ENCODE data around the gene MBLAC1. TPM values are rescaled to one million over a fixed set of nuclear protein-coding genes. Genes with fewer than 3 reads are reported as not detected.
A peak's percentile ranks its signal among the peaks of the same experiment; 100 is the strongest.
"Not testable (repeated sequence)": the region's sequence is repeated elsewhere in the genome, so short reads cannot be mapped to it uniquely, and the experiment has no call there.

The MBLAC1 gene
- total RNA-seq, 5 donors from 2014 or later (not counting 1 experiment from before 2014, with no cell fraction given), result 3.2 to 8.6 (median 5.3) TPM

DNA sequence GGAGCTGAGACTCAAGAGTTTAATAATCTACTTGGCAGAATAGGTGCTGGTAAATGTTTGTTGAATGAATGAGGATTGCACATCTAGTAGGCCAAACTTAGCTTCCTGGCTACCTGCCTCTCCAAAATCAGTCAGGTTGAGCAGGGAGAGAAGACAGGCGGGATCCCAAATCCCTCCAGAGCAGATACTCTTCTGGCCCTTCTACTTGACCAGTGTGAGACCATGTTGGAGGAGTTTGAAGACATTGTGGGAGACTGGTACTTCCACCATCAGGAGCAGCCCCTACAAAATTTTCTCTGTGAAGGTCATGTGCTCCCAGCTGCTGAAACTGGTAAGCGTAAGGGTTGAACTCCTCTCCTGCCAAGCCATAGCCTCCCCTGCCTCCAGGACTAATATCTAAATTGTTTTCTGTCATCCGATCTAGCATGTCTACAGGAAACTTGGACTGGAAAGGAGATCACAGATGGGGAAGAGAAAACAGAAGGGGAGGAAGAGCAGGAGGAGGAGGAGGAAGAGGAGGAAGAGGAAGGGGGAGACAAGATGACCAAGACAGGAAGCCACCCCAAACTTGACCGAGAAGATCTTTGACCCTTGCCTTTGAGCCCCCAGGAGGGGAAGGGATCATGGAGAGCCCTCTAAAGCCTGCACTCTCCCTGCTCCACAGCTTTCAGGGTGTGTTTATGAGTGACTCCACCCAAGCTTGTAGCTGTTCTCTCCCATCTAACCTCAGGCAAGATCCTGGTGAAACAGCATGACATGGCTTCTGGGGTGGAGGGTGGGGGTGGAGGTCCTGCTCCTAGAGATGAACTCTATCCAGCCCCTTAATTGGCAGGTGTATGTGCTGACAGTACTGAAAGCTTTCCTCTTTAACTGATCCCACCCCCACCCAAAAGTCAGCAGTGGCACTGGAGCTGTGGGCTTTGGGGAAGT, 2.2 kb upstream of the MBLAC1 start:
- POLR2A ChIA-PET, result interaction anchor here (0.5 to 0.8 kb wide), 5 partner anchors 24 to 661 kb away, joined by 3 to 6 read pairs (median 3); partner anchors contain the start of gene MCM7 (in 1 of the 2)

GRCh38 chr7:100126239-100126930, 382 bp upstream of the MBLAC1 start:
- peak overlapping the region; percentile 82 to 91 for H3K4me3 ChIP-seq (ENCODE audit: control insufficient read depth in 1 of 2, extremely low read depth in 1 of 2, low read length in 1 of 2)
- ATAC-seq (replicated peaks in 1 of 4) (no peak), DNase-seq (no peak)
- WGBS (ENCODE audit: insufficient coverage), result 5% methylated on average over 25 of the region's 29 CpGs
- POLR2A ChIA-PET, result interaction anchor here (0.6 to 0.9 kb wide), 5 partner anchors 26 to 653 kb away, joined by 3 to 13 read pairs (median 3); partner anchors contain the start of gene GPC2 (in 1 of the 2)
- peak overlapping the region; percentile 98 to 100 (median 100) for H3K4me3 Mint-ChIP-seq
- no peaks in the 10 kb centered on the region for H3K9me3 ChIP-seq
- peaks cover 41 to 44% (median 42%) of the 10 kb centered on the region in 3 donors for H3K4me1 Mint-ChIP-seq
- H3K27ac Mint-ChIP-seq, result peak overlapping the region; percentile 100
- no peaks in the 10 kb centered on the region for H3K27me3 ChIP-seq (replicated peaks in 1 of 2; ENCODE audit: control insufficient read depth in 2 of 2, extremely low read depth in 1 of 2, insufficient read depth in 2 of 2, low read length in 1 of 2)
- H3K36me3 ChIP-seq (ENCODE audit: control insufficient read depth in 2 of 2, extremely low read depth in 1 of 2, insufficient read depth in 1 of 2, low read length in 1 of 2), result peaks cover 0 to 13% of the 10 kb centered on the region in 2 donors
- H3K36me3 Mint-ChIP-seq, result peaks cover 12% of the 10 kb centered on the region
- peak overlapping the region; percentile 97 for H3K27ac ChIP-seq (ENCODE audit: low read length)
- H3K4me1 ChIP-seq (ENCODE audit: control insufficient read depth in 1 of 2, extremely low read depth in 1 of 2, insufficient read depth in 2 of 2, low read length in 2 of 2), result peaks cover 7 to 52% of the 10 kb centered on the region in 2 experiments
- CTCF ChIA-PET, result interaction anchor here in 1 of 2 donors (1.0 to 1.1 kb wide), 2 partner anchors 22 to 667 kb away, joined by 3 to 6 read pairs; partner anchors contain the start of gene LAMTOR4
- no peaks in the 10 kb centered on the region for H3K27me3 Mint-ChIP-seq
- H3K9me3 Mint-ChIP-seq, result no peaks in the 10 kb centered on the region

More for the DNA sequence above, 2.2 kb upstream of the MBLAC1 start:
- peaks cover 7 to 53% of the 10 kb centered on the region in 2 experiments for H3K4me1 ChIP-seq (ENCODE audit: control insufficient read depth in 1 of 2, extremely low read depth in 1 of 2, insufficient read depth in 2 of 2, low read length in 2 of 2)
- H3K9me3 Mint-ChIP-seq, result no peaks in the 10 kb centered on the region
- H3K4me3 Mint-ChIP-seq, result peak overlapping the region; percentile 98 to 100 (median 100)
- no peaks in the 10 kb centered on the region for H3K27me3 ChIP-seq (replicated peaks in 1 of 2; ENCODE audit: control insufficient read depth in 2 of 2, extremely low read depth in 1 of 2, insufficient read depth in 2 of 2, low read length in 1 of 2)
- H3K27me3 Mint-ChIP-seq, result no peaks in the 10 kb centered on the region
- ATAC-seq (replicated peaks in 1 of 4), result no peak
- 100% methylated on average over 1 of the region's 4 CpGs for WGBS (ENCODE audit: insufficient coverage)
- H3K4me1 Mint-ChIP-seq, result peaks cover 45 to 49% (median 47%) of the 10 kb centered on the region in 3 donors
- peak overlapping the region; percentile 74 to 100 for H3K27ac Mint-ChIP-seq
- CTCF ChIA-PET, result interaction anchor here (0.5 to 0.6 kb wide), 6 partner anchors 11 to 580 kb away, joined by 3 to 7 read pairs (median 4); no protein-coding TSS in a partner anchor
- no peak for DNase-seq
- peaks cover 12% of the 10 kb centered on the region for H3K36me3 Mint-ChIP-seq
- no peak overlapping the region for H3K4me3 ChIP-seq (ENCODE audit: control insufficient read depth in 1 of 2, extremely low read depth in 1 of 2, low read length in 1 of 2)
- H3K9me3 ChIP-seq, result no peaks in the 10 kb centered on the region
- no peak overlapping the region for H3K27ac ChIP-seq (ENCODE audit: low read length)
- peaks cover 0 to 13% of the 10 kb centered on the region in 2 donors for H3K36me3 ChIP-seq (ENCODE audit: control insufficient read depth in 2 of 2, extremely low read depth in 1 of 2, insufficient read depth in 1 of 2, low read length in 1 of 2)

- H3K27ac ChIP-seq (ENCODE audit: low read length), result peak overlapping the region; percentile 60
- 4% methylated on average over 34 of the region's 37 CpGs for WGBS (ENCODE audit: insufficient coverage)
- peaks cover 0 to 7% of the 10 kb centered on the region in 2 donors for H3K36me3 ChIP-seq (ENCODE audit: control insufficient read depth in 2 of 2, extremely low read depth in 1 of 2, insufficient read depth in 1 of 2, low read length in 1 of 2)
- H3K9me3 ChIP-seq, result no peaks in the 10 kb centered on the region
- peak overlapping the region; percentile 77 to 82 for H3K27ac Mint-ChIP-seq
- H3K27me3 Mint-ChIP-seq, result no peaks in the 10 kb centered on the region
- H3K27me3 ChIP-seq (replicated peaks in 1 of 2; ENCODE audit: control insufficient read depth in 2 of 2, extremely low read depth in 1 of 2, insufficient read depth in 2 of 2, low read length in 1 of 2), result no peaks in the 10 kb centered on the region
- peak in 17 of 35 experiments; percentile 1 to 41 (median 15) for DNase-seq
- H3K4me1 ChIP-seq (ENCODE audit: control insufficient read depth in 1 of 2, extremely low read depth in 1 of 2, insufficient read depth in 2 of 2, low read length in 2 of 2), result peaks cover 7 to 54% of the 10 kb centered on the region in 2 experiments
- ChIA-PET CTCF (interaction anchor here (0.6 to 1.3 kb wide), 6 partner anchors 21 to 353 kb away, joined by 3 to 5 read pairs (median 4); partner anchors contain the start of gene LAMTOR4 (in 1 of the 2)), POLR2A (interaction anchor here (0.6 kb wide), 2 partner anchors 11 to 363 kb away, joined by 3 to 7 read pairs; no protein-coding TSS in a partner anchor)
- peak overlapping the region; percentile 78 to 100 (median 98) for H3K4me3 Mint-ChIP-seq
- no peaks in the 10 kb centered on the region for H3K9me3 Mint-ChIP-seq
- ATAC-seq (replicated peaks in 1 of 4), result no peak
- H3K4me1 Mint-ChIP-seq, result peaks cover 42 to 51% (median 45%) of the 10 kb centered on the region in 3 donors
- peaks cover 6% of the 10 kb centered on the region for H3K36me3 Mint-ChIP-seq
- H3K4me3 ChIP-seq (ENCODE audit: control insufficient read depth in 1 of 2, extremely low read depth in 1 of 2, low read length in 1 of 2), result peak overlapping the region; percentile 82 to 91
Observed at GRCh38 chr7:100127866-100128636, 1.3 kb downstream of the MBLAC1 start.

DNA sequence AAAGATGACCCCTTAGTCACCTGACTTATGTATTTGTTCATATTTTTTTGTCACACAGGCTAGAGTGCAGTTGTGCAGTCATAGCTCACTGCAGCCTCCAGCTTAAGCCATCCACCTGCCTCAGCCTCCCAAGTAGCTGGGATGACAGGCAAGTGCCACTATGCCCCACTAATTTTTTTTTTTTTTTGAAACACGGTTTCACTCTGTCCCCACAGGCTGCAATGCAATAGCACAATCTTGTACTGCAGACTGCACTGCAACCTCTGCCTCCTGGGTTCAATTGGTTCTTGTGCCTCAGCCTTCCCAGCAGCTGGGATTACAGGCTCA, 1.8 kb downstream of the MBLAC1 start:
- CTCF ChIA-PET, result interaction anchor here (0.6 to 1.3 kb wide), 6 partner anchors 20 to 352 kb away, joined by 3 to 5 read pairs (median 4); partner anchors contain the start of gene LAMTOR4 (in 1 of the 2)
- Histone ChIP-seq H3K27me3 (replicated peaks in 1 of 2; ENCODE audit: control insufficient read depth in 2 of 2, extremely low read depth in 1 of 2, insufficient read depth in 2 of 2, low read length in 1 of 2) (no peaks in the 10 kb centered on the region), H3K4me1 (ENCODE audit: control insufficient read depth in 1 of 2, extremely low read depth in 1 of 2, insufficient read depth in 2 of 2, low read length in 2 of 2) (peaks cover 7 to 54% of the 10 kb centered on the region in 2 experiments), H3K27ac (ENCODE audit: low read length) (no peak overlapping the region), H3K4me3 (ENCODE audit: control insufficient read depth in 1 of 2, extremely low read depth in 1 of 2, low read length in 1 of 2) (no peak overlapping the region), H3K36me3 (ENCODE audit: control insufficient read depth in 2 of 2, extremely low read depth in 1 of 2, insufficient read depth in 1 of 2, low read length in 1 of 2) (peaks cover 0 to 7% of the 10 kb centered on the region in 2 donors), H3K9me3 (no peaks in the 10 kb centered on the region)
- Mint-ChIP-seq H3K27ac (peak overlapping the region in 1 of 2 donors; percentile 77), H3K4me3 (peak overlapping the region; percentile 78 to 100 (median 98)), H3K36me3 (peaks cover 6% of the 10 kb centered on the region), H3K9me3 (no peaks in the 10 kb centered on the region), H3K27me3 (no peaks in the 10 kb centered on the region), H3K4me1 (peaks cover 42 to 51% (median 45%) of the 10 kb centered on the region in 3 donors)
- no CpG with 5 or more reads among the region's 1 CpG for WGBS (ENCODE audit: insufficient coverage)
- ATAC-seq (replicated peaks in 1 of 4) (no peak), DNase-seq (no peak)
- POLR2A ChIA-PET, result interaction anchor here (0.6 kb wide), 2 partner anchors 11 to 363 kb away, joined by 3 to 7 read pairs; no protein-coding TSS in a partner anchor

GRCh38 chr7:100130220-100130607, 3.4 kb downstream of the MBLAC1 start:
- ATAC-seq (replicated peaks in 1 of 4); DNase-seq; H3K4me3 ChIP-seq (ENCODE audit: control insufficient read depth in 1 of 2, extremely low read depth in 1 of 2, low read length in 1 of 2); H3K27me3 Mint-ChIP-seq; H3K9me3 Mint-ChIP-seq; H3K36me3 Mint-ChIP-seq; H3K27me3 ChIP-seq (replicated peaks in 1 of 2; ENCODE audit: control insufficient read depth in 2 of 2, extremely low read depth in 1 of 2, insufficient read depth in 2 of 2, low read length in 1 of 2); H3K27ac Mint-ChIP-seq; H3K9me3 ChIP-seq; H3K27ac ChIP-seq (ENCODE audit: low read length); H3K36me3 ChIP-seq (ENCODE audit: control insufficient read depth in 2 of 2, extremely low read depth in 1 of 2, insufficient read depth in 1 of 2, low read length in 1 of 2): not testable (repeated sequence)
- no CpG with 5 or more reads among the region's 1 CpG for WGBS (ENCODE audit: insufficient coverage)
- ChIA-PET POLR2A (interaction anchor here in 1 of 2 donors (0.6 kb wide), 1 partner anchor 14 kb away, joined by 3 read pairs; no protein-coding TSS in a partner anchor), CTCF (interaction anchor here (0.6 to 1.2 kb wide), 8 partner anchors 10 to 136 kb away, joined by 3 to 13 read pairs (median 4); no protein-coding TSS in a partner anchor)
- peaks cover 7 to 44% of the 10 kb centered on the region in 2 experiments for H3K4me1 ChIP-seq (ENCODE audit: control insufficient read depth in 1 of 2, extremely low read depth in 1 of 2, insufficient read depth in 2 of 2, low read length in 2 of 2)
- Mint-ChIP-seq H3K4me3 (peak overlapping the region in 1 of 3 donors; percentile 25), H3K4me1 (peaks cover 30 to 43% (median 33%) of the 10 kb centered on the region in 3 donors)

Measured in T-cell (primary cell).